RWPE1 (cell line): ENCODE measurements around the gene CNOT1.

Experiments used
- CTCF ChIA-PET: fragments of 350-600 bp; sonication (Branson Sonifier 250); formaldehyde crosslinking; extraction: SDS; loops from one replicate; lab custom pipeline; 2021; lab: Yijun Ruan, JAX
- POLR2A ChIA-PET: fragments of 400-600 bp; formaldehyde crosslinking; extraction: SDS; loops from one replicate; lab custom pipeline; 2020; ENCODE audit warnings: antibody characterized with exemption; ENCODE audit not compliant: low non-redundant PET; lab: Yijun Ruan, JAX
- DNase-seq: peaks from one replicate; pipeline ENCODE4 v3.0.0; 2012; ENCODE audit warnings: low spot score
- H3K27ac ChIP-seq: fragments of 450-650 bp; 2 replicates; pipeline ENCODE4 v1.5.1; 2017
- CTCF ChIP-seq: fragments of 450-650 bp; conservative IDR thresholded peaks from 2 replicates; pipeline ENCODE4 v1.5.1; 2017; ENCODE audit warnings: low read depth, mild to moderate bottlenecking

The CNOT1 gene

DNA sequence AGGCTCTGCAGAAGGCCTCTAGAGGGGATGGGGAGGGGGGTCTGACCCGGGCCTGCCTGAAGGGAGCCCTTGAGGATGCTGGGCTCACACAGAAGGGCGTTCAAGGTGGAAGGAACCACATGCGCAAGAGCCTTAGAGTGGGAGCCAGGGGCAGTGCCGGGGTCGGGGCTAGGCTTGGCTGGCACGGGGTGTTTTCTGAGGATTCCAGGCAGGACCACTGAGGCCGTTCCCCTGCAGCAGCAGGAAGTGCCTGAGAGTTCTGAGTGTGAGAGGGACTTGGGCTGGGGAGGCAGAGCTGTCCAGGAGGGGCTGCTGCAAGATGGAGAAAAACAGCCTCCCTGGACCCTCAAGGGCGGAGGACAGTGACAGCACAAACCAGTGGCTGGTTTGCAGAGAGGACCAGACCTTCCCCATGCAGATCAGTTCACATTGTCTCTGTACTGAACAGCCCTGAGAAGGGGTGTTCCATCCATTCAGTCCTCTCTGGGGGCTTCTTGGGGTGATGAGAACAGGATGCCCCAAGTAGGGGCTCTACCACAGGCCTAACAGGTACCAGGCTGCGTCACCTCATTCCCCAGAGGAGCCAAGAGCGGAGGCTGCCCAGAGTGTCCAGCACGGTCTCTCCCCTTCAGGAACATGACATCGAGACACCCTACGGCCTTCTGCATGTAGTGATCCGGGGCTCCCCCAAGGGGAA, 126.3 kb downstream of the CNOT1 start:
- POLR2A ChIA-PET: no interaction called here
- TF ChIP-seq CTCF: no peak
- no peak for DNase-seq
- CTCF ChIA-PET: no interaction called here
- no peak overlapping the region for H3K27ac ChIP-seq

GRCh38 chr16:58502217-58502921, 127.3 kb downstream of the CNOT1 start:
- DNase-seq: no peak
- H3K27ac ChIP-seq: no peak overlapping the region
- ChIA-PET CTCF (interaction anchor here (1.0 kb wide), 1 partner anchor 15 kb away, joined by 3 read pairs; no protein-coding TSS in a partner anchor), POLR2A (no interaction called here)
- no peak for TF ChIP-seq CTCF

- TF ChIP-seq CTCF: no peak
- DNase-seq: no peak
Measured at GRCh38 chr16:58501242-58502131, 128.1 kb downstream of the CNOT1 start.

DNA sequence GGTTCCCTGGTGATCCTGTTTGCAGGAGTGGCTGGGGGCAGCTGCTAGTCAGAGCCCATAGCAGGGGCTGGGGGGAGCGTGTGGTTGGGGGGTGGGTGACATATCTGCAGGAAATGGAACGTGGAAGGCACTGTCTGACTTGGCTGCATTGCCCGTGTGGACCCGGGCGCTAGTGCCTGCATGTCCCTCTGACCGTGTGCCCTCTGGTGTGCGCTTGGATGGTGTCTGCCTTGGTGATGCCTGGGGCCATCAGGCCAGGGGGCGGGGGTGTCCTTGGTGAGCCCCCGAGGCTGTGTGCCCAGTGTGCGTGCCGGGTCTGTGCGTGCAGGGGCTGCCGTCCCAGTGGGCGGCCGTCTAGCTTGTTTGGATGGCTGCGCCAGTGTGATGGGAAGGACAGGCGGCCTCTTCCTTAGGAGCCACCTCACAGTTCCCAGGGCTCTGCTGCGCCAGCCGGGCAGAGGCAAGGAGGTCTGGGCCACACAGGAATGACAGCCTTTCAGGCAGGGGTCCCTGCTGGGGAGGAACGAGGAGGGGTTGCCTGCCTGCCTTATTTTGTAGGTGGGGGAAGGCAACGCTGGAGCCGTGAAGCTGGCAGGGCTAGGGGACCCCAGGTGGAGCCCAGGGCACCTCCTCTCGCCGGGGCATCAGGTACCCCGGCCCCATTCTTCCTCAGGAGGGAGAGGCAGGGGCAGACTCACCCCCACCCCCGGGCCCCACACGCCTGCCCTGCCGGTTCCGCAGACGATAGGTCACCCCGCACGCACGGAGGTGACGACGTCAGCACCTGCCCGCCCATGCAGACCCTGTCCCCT, 129.0 kb downstream of the CNOT1 start:
- CTCF ChIA-PET: interaction anchor here (0.6 to 1.1 kb wide), 4 partner anchors 11 to 234 kb away, joined by 3 to 4 read pairs (median 4); no protein-coding TSS in a partner anchor
- TF ChIP-seq CTCF: no peak
- no peak for DNase-seq
- no peak overlapping the region for H3K27ac ChIP-seq
- POLR2A ChIA-PET: no interaction called here

More at GRCh38 chr16:58501242-58502131, 128.1 kb downstream of the CNOT1 start:
- ChIA-PET CTCF (interaction anchor here (1.0 to 1.1 kb wide), 2 partner anchors 14 kb away, joined by 3 to 4 read pairs; no protein-coding TSS in a partner anchor), POLR2A (no interaction called here)
- no peak overlapping the region for H3K27ac ChIP-seq

DNA sequence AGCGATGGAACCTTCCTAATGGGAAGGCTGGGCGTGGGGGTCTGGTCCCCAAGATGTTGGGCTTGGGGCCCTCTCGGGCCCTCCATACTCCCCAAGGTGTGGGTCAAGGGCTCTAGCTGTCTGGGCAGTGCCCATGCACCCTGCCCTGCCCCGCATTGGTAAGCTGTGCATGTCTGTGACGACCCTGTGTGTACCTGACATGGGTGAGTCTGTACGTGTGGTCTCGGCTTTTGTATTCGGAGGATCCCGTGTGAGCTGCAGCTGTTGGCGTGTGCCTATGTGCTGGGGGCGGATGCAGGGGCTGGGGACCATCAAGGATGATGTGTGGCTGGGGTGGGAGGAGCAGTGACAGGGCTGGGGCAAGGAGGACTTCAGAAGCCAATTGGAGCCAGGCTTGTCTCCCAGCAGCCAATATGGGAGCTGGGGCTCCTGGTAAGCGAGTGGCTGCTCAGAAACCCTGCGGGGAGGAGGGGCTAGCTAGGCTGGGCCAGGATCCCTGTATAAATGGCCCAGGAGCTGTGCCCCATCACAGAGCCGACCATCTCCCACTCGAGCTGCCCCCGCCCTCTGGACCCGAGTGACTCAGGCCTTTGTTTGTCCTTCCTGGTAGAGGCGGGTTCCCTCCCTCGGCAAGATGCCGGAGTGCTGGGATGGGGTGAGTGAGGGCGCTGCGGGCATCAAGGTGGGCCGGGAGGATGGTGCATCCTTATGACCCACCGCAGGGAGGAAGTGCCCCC, 129.8 kb downstream of the CNOT1 start, which contains the start of gene NDRG4:
NDRG4 (plus strand) TSS at position 529 of the 737 bp plus-strand sequence; CDS start at position 635, 106 bp downstream.
- no peak for TF ChIP-seq CTCF
- H3K27ac ChIP-seq: no peak within 1 kb of the TSS
- ChIA-PET CTCF (interaction anchor here (0.6 to 0.9 kb wide), 5 partner anchors 11 to 235 kb away, joined by 3 to 4 read pairs (median 4); no protein-coding TSS in a partner anchor), POLR2A (no interaction called here)
- DNase-seq: peak; percentile 60
